ENCODE results near the gene TMEM97. TPM values are rescaled to one million over a fixed set of nuclear protein-coding genes. Genes with fewer than 3 reads are reported as not detected.

The TMEM97 gene
- total and polyA plus RNA-seq, 9 of the 15 experiments (the other 6 are each of a cell fraction or from before 2014, with no cell fraction given), result 34.6 to 121 (median 76.0) TPM

GRCh38 chr17:28365487-28365886, 46.5 kb downstream of the TMEM97 start (continued):
- TF ChIP-seq SREBF1 (IDR thresholded peaks at IDR 0.05; ENCODE audit: borderline replicate concordance, low read depth, low read length) (no peak), SMC3 (conservative IDR thresholded peaks at IDR 0.05; ENCODE audit: insufficient read depth, low read depth, low read length) (no peak)

- no peak for FAIRE-seq
- intact Hi-C loops (cut with micrococcal nuclease), result no loop called here
Observed at GRCh38 chr17:28366605-28367004, 47.6 kb downstream of the TMEM97 start.

More at GRCh38 chr17:28366605-28367004, 47.6 kb downstream of the TMEM97 start:
- Histone ChIP-seq H2AFZ (ENCODE audit: low read depth, low read length) (no peak overlapping the region), H3K4me3 (no peak overlapping the region), H3K36me3 (ENCODE audit: control insufficient read depth, insufficient read depth, low read length) (peaks cover 25% of the 10 kb centered on the region), H3K27me3 (ENCODE audit: control insufficient read depth in 2 of 2, insufficient read depth in 2 of 2, low read length in 2 of 2) (no peaks in the 10 kb centered on the region), H3K27ac (ENCODE audit: extremely low read depth, low read depth, low read length) (no peak overlapping the region), H4K20me1 (replicated peaks; ENCODE audit: control insufficient read depth, insufficient read depth, low read length) (0 out of 2 replicates have a peak, but pooled peaks cover 6% of the 10 kb centered on the region), H3K9ac (ENCODE audit: insufficient read depth in 1 of 2, low read depth in 2 of 2, low read length in 2 of 2) (no peak overlapping the region), H3K79me2 (ENCODE audit: control insufficient read depth, insufficient read depth, low read length) (no peaks in the 10 kb centered on the region), H3K4me2 (ENCODE audit: insufficient read depth, low read length) (no peak overlapping the region), H3K4me1 (replicated peaks in 1 of 2; ENCODE audit: control insufficient read depth in 2 of 2, insufficient read depth in 2 of 2, low read length in 2 of 2) (peaks cover 16 to 36% of the 10 kb centered on the region in 2 experiments), H3K9me3 (replicated peaks; ENCODE audit: control insufficient read depth, insufficient read depth, low read depth, low read length) (no peaks in the 10 kb centered on the region), H3K9me1 (ENCODE audit: control insufficient read depth, insufficient read depth, low read length) (peaks cover 5% of the 10 kb centered on the region)
- WGBS (ENCODE audit: insufficient coverage, low coverage, missing lambda C conversion rate), result 20% methylated on average over 1 of the region's 1 CpG
- DNase-seq (ENCODE audit: extremely low read depth in 1 of 4, low spot score in 3 of 4) (peak; percentile 35 to 38 (median 36)), ATAC-seq (peak; percentile 31; the same call in 2 of the 3 replicates)
- BruUV-seq (replicated peaks), result no TSS peak
- ChIA-PET POLR2A (interaction anchor here (1.0 to 2.8 kb wide), 5 partner anchors 9 to 23 kb away, joined by 3 to 9 read pairs (median 8); partner anchors contain the start of gene POLDIP2), CTCF (ENCODE audit: low intra/inter-chr PET ratio) (no interaction called here)
- TF ChIP-seq CTCF (IDR thresholded peaks at IDR 0.05 in 2 of 3, conservative IDR thresholded peaks at IDR 0.05 in 1 of 3; ENCODE audit: insufficient read depth in 2 of 3, low read depth in 1 of 3, low read length in 3 of 3), result peak in 2 of 3 experiments; percentile 23 to 47; a peak in 3 of 6 replicates
- no peak for TF ChIP-seq TOE1 (IDR thresholded peaks at IDR 0.05; ENCODE audit: borderline replicate concordance)
- TF ChIP-seq TOE1 (CRISPR knock-in tag; IDR thresholded peaks at IDR 0.05; ENCODE audit: borderline replicate concordance, low read depth), result no peak
- in situ Hi-C loops (cut with MboI), result no loop called here

Measured in K562 (cell line).